ENCODE measurements around the gene KIAA1614.
"Not testable (repeated sequence)": the region's sequence is repeated elsewhere in the genome, so short reads cannot be mapped to it uniquely, and the experiment has no call there.

Gene KIAA1614

DNA sequence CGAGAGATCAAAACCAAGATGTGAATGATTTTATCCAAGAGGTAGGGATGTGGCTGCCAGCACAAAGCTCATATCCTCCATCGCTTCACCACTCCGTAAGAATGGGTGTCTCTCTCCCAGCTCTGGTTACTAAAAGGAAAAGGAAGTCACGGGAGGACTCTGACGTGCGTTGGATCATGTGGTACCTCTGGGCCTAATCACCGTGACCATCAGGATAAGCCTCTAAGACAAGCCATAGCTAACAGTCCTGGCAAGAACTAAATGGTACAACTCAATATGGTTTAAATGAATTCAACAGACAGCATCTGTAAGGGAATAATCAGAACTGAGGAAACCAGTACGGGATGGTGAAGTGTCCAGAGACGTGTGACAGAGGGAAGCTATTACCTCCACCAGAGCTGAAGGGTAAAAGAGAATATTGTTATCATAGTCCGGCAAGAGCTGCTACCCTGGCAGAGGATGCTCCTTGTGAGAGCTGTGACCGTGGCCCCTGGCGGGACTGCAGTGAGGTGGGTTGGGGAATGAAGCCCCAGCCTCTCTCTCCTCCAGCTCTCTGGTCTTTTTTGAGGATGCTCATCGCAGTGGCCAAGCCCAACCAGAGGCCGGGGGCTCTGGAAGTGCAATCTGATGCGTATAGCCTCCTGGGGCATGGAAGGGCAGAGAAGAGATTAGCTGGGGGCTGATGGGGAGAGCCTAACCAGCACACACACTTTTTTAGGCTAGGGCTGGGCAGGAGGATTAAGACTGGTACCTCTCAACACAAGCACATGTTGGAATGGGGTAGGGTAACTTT lies 54.2 kb downstream of the KIAA1614 start:
- no peak for DNase-seq

GRCh38 chr1:180967558-180967957 lies 54.9 kb downstream of the KIAA1614 start:
- DNase-seq = no peak

- not testable (repeated sequence) for DNase-seq
These were observed 56.1 kb downstream of the KIAA1614 start for GRCh38 chr1:180968834-180969233.

DNA sequence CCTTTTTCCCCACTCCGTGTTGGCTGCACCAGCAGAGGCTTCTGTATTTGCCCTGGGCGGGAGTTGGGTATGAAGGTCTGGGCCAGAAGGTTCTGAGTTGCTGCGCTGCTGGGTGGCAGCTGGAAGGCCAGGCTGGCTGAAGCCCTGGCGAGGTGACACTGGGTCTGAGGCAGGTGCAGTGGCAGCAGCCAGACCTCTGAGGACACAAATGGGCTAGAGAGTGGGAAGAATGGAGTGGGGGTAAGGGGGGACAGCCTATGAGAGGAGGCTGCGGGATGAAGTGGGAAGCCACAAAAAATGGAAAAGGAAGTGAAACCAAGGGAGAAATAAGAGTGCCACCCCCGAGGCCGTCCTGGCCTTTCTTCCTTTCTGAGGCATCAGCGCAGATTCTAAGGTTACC lies 56.7 kb downstream of the KIAA1614 start:
- peak; percentile 32 for DNase-seq

DNA sequence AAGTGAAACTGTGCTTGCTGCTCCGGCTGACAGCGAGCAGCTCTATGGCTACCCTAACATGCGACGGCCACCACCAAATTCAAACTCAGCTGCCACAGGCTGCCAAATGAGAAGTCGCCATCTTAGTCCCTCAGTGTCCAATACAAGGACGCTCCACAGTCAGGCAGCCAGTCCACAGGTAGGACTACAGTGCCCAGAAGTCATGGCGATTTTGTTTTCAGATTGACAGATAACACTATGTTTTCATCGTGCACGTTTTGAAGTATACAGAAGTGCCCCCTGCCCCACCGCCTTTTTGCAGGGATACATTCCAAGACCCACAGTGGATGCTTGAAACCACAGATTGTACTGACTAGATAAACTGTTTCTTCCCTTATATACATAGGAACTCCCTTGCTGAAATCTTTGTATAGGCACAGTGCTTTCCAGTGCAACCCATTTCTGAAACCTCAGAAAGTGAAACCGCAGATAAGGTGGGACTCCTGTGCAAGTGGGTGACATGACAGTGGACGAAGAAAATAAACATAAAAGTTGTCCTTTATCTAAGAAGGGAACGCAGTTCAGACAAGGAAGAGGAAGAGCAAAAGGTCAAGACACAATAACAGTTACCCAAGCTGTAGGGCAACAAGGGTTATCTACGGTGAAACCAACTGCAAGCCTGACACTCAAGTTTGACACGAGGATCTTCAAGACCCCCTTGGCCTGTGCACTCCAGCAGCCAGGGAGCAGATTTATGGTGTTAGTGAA lies 57.8 kb downstream of the KIAA1614 start:
- no peak for DNase-seq

DNA sequence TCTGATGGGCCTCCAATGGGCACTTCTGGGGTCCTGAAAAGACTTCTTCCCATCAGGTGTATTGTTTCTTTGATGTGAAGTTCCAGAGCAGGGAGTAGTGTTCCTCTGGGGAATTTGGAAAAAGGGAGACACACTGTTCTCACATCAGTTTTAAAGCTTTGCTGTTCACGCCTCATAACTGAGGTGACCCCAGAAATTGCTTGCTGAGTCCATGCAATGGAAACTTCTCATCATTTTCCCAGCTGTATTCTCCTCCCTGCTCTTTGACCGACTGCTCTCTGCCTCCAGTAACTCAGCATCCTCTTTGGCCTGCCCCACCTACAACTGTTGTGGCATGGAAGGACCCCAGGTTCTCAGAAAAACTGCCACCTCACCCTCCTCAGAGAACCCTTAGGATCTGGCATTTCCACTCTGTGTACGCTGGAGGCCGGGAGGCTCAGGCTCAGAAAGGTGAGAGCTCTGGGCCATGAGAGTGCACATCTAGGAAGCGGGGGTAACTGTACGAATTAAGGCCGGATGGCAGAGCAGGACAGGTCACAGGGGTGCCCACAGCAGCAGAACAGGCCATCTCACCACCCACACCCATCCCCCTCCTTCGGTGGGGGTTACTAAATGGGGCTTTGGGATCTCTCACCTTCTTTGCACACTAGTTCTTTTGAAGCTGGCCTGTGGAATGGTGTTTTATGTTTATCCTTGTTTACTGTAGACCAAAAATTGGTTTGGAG lies 58.7 kb downstream of the KIAA1614 start:
- DNase-seq = no peak

DNA sequence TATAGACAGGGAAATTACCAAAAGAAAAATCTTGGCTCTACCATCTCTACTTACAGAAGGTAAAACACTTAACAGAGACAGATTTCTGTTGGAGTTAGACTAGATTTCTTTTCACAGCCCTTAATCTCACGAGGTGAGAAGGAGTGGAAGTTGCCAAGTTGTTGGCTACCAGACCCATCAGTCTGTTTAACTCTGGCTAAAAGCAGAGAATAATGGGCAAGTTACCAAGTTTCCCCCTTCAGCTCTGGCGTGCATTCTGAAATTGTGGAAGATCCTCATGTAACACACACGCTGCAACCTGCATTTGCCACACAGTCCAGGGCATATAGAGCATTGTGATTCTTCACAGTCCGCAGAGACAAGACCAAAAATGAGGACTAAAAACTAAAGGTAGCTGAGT lies 60.7 kb downstream of the KIAA1614 start:
- no peak for DNase-seq

- DNase-seq = no peak
These were observed 61.5 kb downstream of the KIAA1614 start for GRCh38 chr1:180974236-180974635.

DNA sequence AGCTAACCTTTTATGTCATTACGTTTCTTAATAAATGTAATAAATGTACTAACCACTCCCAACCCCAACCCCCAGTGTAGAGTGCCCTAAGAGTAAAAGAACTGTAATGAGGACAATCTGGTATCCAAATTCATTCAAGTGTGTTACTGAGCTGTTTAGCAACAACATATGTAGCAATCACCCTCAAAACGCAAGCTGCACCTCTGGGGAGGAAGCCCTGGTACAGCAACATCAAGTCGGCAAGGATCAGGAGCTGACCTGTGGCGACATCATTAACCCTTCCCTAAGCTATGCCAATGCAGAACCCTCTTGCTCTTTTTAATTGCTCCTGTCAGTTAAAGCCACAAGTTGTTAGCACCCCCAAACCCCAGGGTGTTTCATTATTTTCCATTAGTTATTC lies 62.9 kb downstream of the KIAA1614 start:
- DNase-seq = no peak

DNA sequence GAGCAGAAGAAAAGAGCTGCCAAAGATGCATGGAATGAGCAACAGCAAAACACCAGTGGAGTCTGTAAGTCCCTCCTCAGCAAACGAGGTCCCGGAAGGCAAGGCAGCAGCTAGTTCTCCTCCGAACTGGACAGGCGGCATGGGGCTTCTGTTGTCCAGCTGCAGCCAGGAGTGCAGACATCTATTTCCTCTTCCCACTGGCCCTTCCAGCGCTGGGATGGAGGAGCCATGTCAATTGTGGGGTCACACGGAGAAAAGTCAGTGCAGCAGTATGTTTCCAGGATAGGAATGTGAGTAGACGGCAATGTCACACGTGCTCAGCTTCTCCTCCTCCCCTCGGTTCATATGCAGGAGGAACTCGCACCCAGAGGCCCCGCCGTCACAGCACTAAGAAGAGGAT lies 63.5 kb downstream of the KIAA1614 start:
- no peak for DNase-seq

- DNase-seq = no peak
These were observed 64.1 kb downstream of the KIAA1614 start for GRCh38 chr1:180976732-180977357.

- no peak for DNase-seq
These were observed 69.1 kb downstream of the KIAA1614 start for GRCh38 chr1:180981596-180982387.

DNA sequence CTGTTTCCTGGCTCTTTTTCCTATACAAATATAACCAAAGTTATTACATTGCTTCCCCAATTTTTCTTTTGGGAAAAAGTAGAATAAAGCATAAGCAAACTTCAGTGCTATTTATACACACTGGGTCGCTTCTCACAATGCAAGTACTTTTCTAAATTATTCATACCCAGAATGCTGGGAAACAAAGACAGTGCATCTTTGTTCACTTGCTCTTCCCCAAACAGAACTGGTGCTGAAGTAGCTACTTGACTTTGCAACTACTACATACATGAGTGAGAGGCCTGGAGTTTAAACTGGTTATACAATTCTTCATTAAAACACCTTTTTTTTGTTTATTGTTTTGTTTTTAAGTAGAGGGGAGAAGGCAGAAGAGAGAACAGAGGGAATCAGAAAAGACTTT lies 69.7 kb downstream of the KIAA1614 start:
- DNase-seq = no peak

GRCh38 chr1:180988253-180988752 lies 75.6 kb downstream of the KIAA1614 start:
- no peak for DNase-seq

- no peak for DNase-seq
These were observed 81.6 kb downstream of the KIAA1614 start for GRCh38 chr1:180994262-180994661.

DNA sequence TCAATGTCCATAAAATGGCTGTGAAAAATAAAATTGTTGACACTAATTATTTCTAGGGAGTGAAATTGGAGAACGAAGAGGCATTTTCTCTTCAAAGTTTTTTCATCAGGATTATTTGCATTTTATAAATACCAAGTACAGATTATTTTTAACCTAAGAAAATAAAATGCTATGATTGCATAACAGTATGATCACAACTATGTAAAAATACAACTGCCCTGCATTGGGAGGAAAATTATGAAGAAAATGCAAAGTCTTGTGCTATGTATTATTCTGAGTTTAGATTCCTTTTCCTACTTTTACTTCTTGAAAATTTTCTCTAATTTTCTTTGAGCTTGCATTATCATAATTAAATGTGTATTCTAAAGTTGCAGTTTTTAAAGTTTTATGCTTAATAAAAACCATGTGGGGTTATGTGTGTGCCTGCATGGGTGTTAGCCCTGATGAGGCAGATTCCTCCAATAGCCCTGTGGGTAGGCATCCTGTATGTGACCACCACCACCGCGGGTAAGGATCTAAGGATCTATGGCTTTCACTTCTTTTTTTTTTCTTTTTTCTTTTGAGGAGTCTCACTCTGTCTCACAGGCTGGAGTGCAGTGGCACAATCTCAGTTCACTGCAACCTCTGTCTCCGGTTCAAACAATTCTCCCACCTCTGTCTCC lies 85.3 kb downstream of the KIAA1614 start:
- no peak for DNase-seq

Measured in RPMI8226 (cell line).